H1 (cell line): ENCODE results near the gene MXI1. TPM values are rescaled to one million over a fixed set of nuclear protein-coding genes. Genes with fewer than 3 reads are reported as not detected.

Experiments
- CTCF ChIA-PET: fragments of 300-600 bp; sonication (Branson Sonifier 250); formaldehyde crosslinking; loops from one replicate; lab custom pipeline; 2021; ENCODE audit not compliant: partially characterized antibody; lab: Charles Lee
- POLR2A ChIA-PET: fragments of 300-600 bp; sonication (Branson Sonifier 250); formaldehyde crosslinking; loops from one replicate; lab custom pipeline; 2021; ENCODE audit warnings: inconsistent platforms; ENCODE audit not compliant: partially characterized antibody; lab: Charles Lee
- DNase-seq, 2 experiments: peaks; one replicate each; pipeline versions ENCODE4 v3.0.0 to v3.0.0-alpha.2; 2010 to 2022; ENCODE audit warnings: low spot score in 2 of 2, low read depth in 1 of 2, mixed read lengths in 1 of 2
- FAIRE-seq: peaks from 2 replicates; lab custom pipeline; 2011; peaks lifted over from hg19 to GRCh38; lab: Jason Lieb, UNC
- H2AFZ ChIP-seq: 2 replicates; pipeline ENCODE4 v1.8.1; 2012; ENCODE audit warnings: low read length, inconsistent platforms
- H2AK5ac ChIP-seq: 2 replicates; pipeline ENCODE4 v1.6.1; 2013; ENCODE audit warnings: low read depth, low read length
- H2BK120ac ChIP-seq: replicated peaks from 2 replicates; pipeline ENCODE3; 2013; ENCODE audit warnings: low read depth, low read length, inconsistent platforms
- H2BK12ac ChIP-seq: 2 replicates; pipeline ENCODE4 v1.6.1; 2013; ENCODE audit warnings: low read depth, low read length
- H2BK15ac ChIP-seq: 2 replicates; pipeline ENCODE4 v1.6.1; 2013; ENCODE audit warnings: low read length
- H2BK20ac ChIP-seq: 2 replicates; pipeline ENCODE4 v1.6.1; 2013; ENCODE audit warnings: low read length
- H2BK5ac ChIP-seq: 2 replicates; pipeline ENCODE4 v1.6.1; 2013; ENCODE audit warnings: low read depth, low read length
- H3K14ac ChIP-seq: 2 replicates; pipeline ENCODE4 v1.6.1; 2013; ENCODE audit warnings: inconsistent platforms; ENCODE audit not compliant: insufficient read length
- H3K18ac ChIP-seq: 2 replicates; pipeline ENCODE4 v1.6.1; 2013; ENCODE audit warnings: low read length; ENCODE audit errors: extremely low read depth
- H3K23ac ChIP-seq: 2 replicates; pipeline ENCODE4 v1.6.1; 2013; ENCODE audit warnings: inconsistent platforms; ENCODE audit not compliant: insufficient read length
- H3K23me2 ChIP-seq: 2 replicates; pipeline ENCODE4 v1.6.1; 2013; ENCODE audit warnings: low read depth, low read length
- H3K27ac ChIP-seq: 2 replicates; pipeline ENCODE4 v1.6.1; 2011; ENCODE audit warnings: low read depth, low read length, inconsistent platforms
- H3K27me3 ChIP-seq, 4 experiments: replicated peaks in 1 of 4; 1 replicate in 1 of 4; 2 replicates in 3 of 4; pipeline versions ENCODE4 v1.6.1 to v1.8.1; 2011 to 2013; ENCODE audit warnings: low read length in 3 of 4, mild to moderate bottlenecking in 3 of 4, inconsistent platforms in 2 of 4, mixed read lengths in 2 of 4, moderate library complexity in 1 of 4; ENCODE audit not compliant: control insufficient read depth in 3 of 4, insufficient read depth in 3 of 4; ENCODE audit errors: extremely low read depth in 1 of 4
- H3K36me3 ChIP-seq, 4 experiments: 2 replicates each; pipeline versions ENCODE4 v1.6.1 to v1.8.1; 2011 to 2013; ENCODE audit warnings: mild to moderate bottlenecking in 4 of 4, low read length in 3 of 4, moderate library complexity in 2 of 4, control low read depth in 1 of 4, inconsistent platforms in 1 of 4; ENCODE audit not compliant: insufficient read depth in 4 of 4, control insufficient read depth in 2 of 4
- H3K4ac ChIP-seq: replicated peaks from 2 replicates; pipeline ENCODE3; 2013; ENCODE audit warnings: low read length, low read depth, mixed read lengths, inconsistent platforms; ENCODE audit not compliant: insufficient read length
- H3K4me1 ChIP-seq, 4 experiments: replicated peaks in 1 of 4; 1 replicate in 1 of 4; 2 replicates in 3 of 4; pipeline versions ENCODE4 v1.6.1 to v1.8.1; 2011 to 2013; ENCODE audit warnings: low read length in 3 of 4, inconsistent platforms in 2 of 4, mixed read lengths in 1 of 4; ENCODE audit not compliant: insufficient read depth in 4 of 4, control insufficient read depth in 3 of 4
- H3K4me2 ChIP-seq, 2 experiments: 2 replicates each; pipeline versions ENCODE4 v1.6.1 to v1.8.1; 2011 to 2013; ENCODE audit warnings: low read depth in 2 of 2, low read length in 2 of 2, control low read depth in 1 of 2, inconsistent platforms in 1 of 2, mild to moderate bottlenecking in 1 of 2; ENCODE audit not compliant: insufficient read depth in 1 of 2
- H3K4me3 ChIP-seq, 4 experiments: fragments of 200-600, 300-600 bp in 1 of 4; sonication (generic), shearing (Covaris generic), sonication (Bioruptor Twin) in 1 of 4; 2 replicates each; pipeline versions ENCODE4 v1.5.1 to v1.8.1; 2011 to 2016; ENCODE audit warnings: low read length in 4 of 4, low read depth in 3 of 4, control low read depth in 2 of 4, inconsistent platforms in 2 of 4, mild to moderate bottlenecking in 2 of 4, mixed read lengths in 1 of 4, moderate library complexity in 1 of 4; ENCODE audit not compliant: insufficient read depth in 2 of 4; ENCODE audit errors: extremely low read depth in 1 of 4
- H3K56ac ChIP-seq: replicated peaks from 2 replicates; pipeline ENCODE3; 2013; ENCODE audit warnings: low read depth, mild to moderate bottlenecking, mixed read lengths, low read length, inconsistent platforms; ENCODE audit not compliant: insufficient read length
- H3K79me1 ChIP-seq: 2 replicates; pipeline ENCODE4 v1.6.1; 2013; ENCODE audit warnings: low read depth, low read length, control low read depth
- H3K79me2 ChIP-seq, 2 experiments: 2 replicates each; pipeline versions ENCODE4 v1.6.1 to v1.8.1; 2012 to 2013; ENCODE audit warnings: low read length in 2 of 2, mild to moderate bottlenecking in 2 of 2, inconsistent platforms in 1 of 2; ENCODE audit not compliant: insufficient read depth in 2 of 2, control insufficient read depth in 1 of 2
- H3K9ac ChIP-seq, 4 experiments: replicated peaks in 1 of 4; 1 replicate in 1 of 4; 2 replicates in 3 of 4; pipeline versions ENCODE4 v1.6.1 to v1.8.1; 2011 to 2013; ENCODE audit warnings: low read depth in 3 of 4, low read length in 3 of 4, control low read depth in 2 of 4, mild to moderate bottlenecking in 2 of 4, moderate library complexity in 2 of 4, inconsistent platforms in 1 of 4; ENCODE audit errors: extremely low read depth in 1 of 4
- H3K9me3 ChIP-seq, 2 experiments: 2 replicates each; pipeline versions ENCODE4 v1.6.1 to v1.8.1; 2012 to 2013; ENCODE audit warnings: mild to moderate bottlenecking in 2 of 2, moderate library complexity in 2 of 2, control low read depth in 1 of 2, inconsistent platforms in 1 of 2, low read depth in 1 of 2, low read length in 1 of 2, mixed read lengths in 1 of 2; ENCODE audit not compliant: insufficient read depth in 2 of 2
- H4K20me1 ChIP-seq, 2 experiments: replicated peaks in 1 of 2; 2 replicates each; pipeline versions ENCODE3 to v1.8.1; 2011 to 2013; ENCODE audit warnings: inconsistent platforms in 2 of 2, low read length in 2 of 2, mild to moderate bottlenecking in 1 of 2; ENCODE audit not compliant: insufficient read depth in 2 of 2, control insufficient read depth in 1 of 2
- H4K5ac ChIP-seq: 2 replicates; pipeline ENCODE4 v1.6.1; 2013; ENCODE audit warnings: low read length, low read depth, mixed read lengths, inconsistent platforms; ENCODE audit not compliant: insufficient read length
- H4K8ac ChIP-seq: 2 replicates; pipeline ENCODE4 v1.8.0; 2013; ENCODE audit warnings: mild to moderate bottlenecking, moderate library complexity, low read length, inconsistent platforms; ENCODE audit not compliant: insufficient read depth; ENCODE audit errors: extremely low read depth
- H4K91ac ChIP-seq: replicated peaks from 2 replicates; pipeline ENCODE3; 2013; ENCODE audit warnings: low read length, mixed read lengths, inconsistent platforms; ENCODE audit not compliant: insufficient read length
- BCL11A ChIP-seq, 2 experiments: IDR thresholded peaks; one replicate each; pipeline ENCODE4 v1.6.1; 2011; ENCODE audit warnings: low read depth in 2 of 2, low read length in 2 of 2, mild to moderate bottlenecking in 2 of 2
- CBX5 ChIP-seq: fragments of 300-800, 300-1000 bp; sonication (generic); IDR thresholded peaks from 2 replicates; pipeline ENCODE4 v1.7.1; 2016; ENCODE audit warnings: antibody characterized with exemption, low read length, low read depth
- CREB1 ChIP-seq: IDR thresholded peaks from 2 replicates; pipeline ENCODE4 v1.6.1; 2012; ENCODE audit warnings: inconsistent platforms
- E2F6 ChIP-seq: IDR thresholded peaks from 2 replicates; pipeline ENCODE4 v1.6.1; 2012; ENCODE audit warnings: inconsistent platforms
- HDAC6 ChIP-seq: IDR thresholded peaks from one replicate; pipeline ENCODE4 v1.7.1; 2012; ENCODE audit warnings: low read depth, mild to moderate bottlenecking, inconsistent platforms, low read length, moderate library complexity
- JUN ChIP-seq: IDR thresholded peaks from 2 replicates; pipeline ENCODE4 v1.6.1; 2011; ENCODE audit warnings: low read depth, mild to moderate bottlenecking, improper control_type of control experiment, low read length
- KDM5A ChIP-seq: fragments of 200-600 bp; IDR thresholded peaks from 2 replicates; pipeline ENCODE4 v1.7.1; 2012; ENCODE audit warnings: mild to moderate bottlenecking, low read length, inconsistent platforms, mixed read lengths
- MAFK ChIP-seq: IDR thresholded peaks from 2 replicates; pipeline ENCODE4 v1.6.1; 2012; ENCODE audit warnings: low read depth, mild to moderate bottlenecking, improper control_type of control experiment, low read length
- POLR2AphosphoS5 ChIP-seq: IDR thresholded peaks from 2 replicates; pipeline ENCODE4 v1.6.1; 2011; ENCODE audit warnings: low read depth, low read length
- SIRT6 ChIP-seq: IDR thresholded peaks from one replicate; pipeline ENCODE4 v1.7.1; 2012; ENCODE audit warnings: low read length, inconsistent platforms
- SP1 ChIP-seq: IDR thresholded peaks from 2 replicates; pipeline ENCODE4 v1.6.1; 2011; ENCODE audit warnings: low read depth, low read length
- TAF7 ChIP-seq: optimal IDR thresholded peaks from 2 replicates; pipeline ENCODE3; 2011; ENCODE audit warnings: low read depth, mild to moderate bottlenecking, inconsistent platforms, low read length, moderate library complexity, borderline replicate concordance
- WGBS, 2 experiments: shearing (Covaris generic) in 1 of 2; methylation state at CpG; one replicate each; pipeline versions ENCODE4 v1.1.6 to v1.1.7; 2013 to 2015; ENCODE audit warnings: low lambda C conversion rate in 2 of 2, mixed read lengths in 2 of 2, inconsistent platforms in 1 of 2, low coverage in 1 of 2, missing lambda C conversion rate in 1 of 2; ENCODE audit not compliant: insufficient replicate concordance in 2 of 2, insufficient coverage in 1 of 2, insufficient read length in 1 of 2; ENCODE audit errors: extremely low coverage in 1 of 2, missing lambda C conversion rate in 1 of 2; 5-methylcytosine and 5-hydroxymethylcytosine counted together
- polyA plus RNA-seq, 7 experiments: library from polyadenylated mRNA; depleted of rRNA in 3 of 7; stranded (reverse) in 5 of 7; unstranded in 2 of 7; fragments of >200 nt in 5 of 7; fragments of 200-250 nt in 2 of 7; gene quantifications; 1 replicate in 5 of 7; 2 replicates in 1 of 7; 4 replicates in 1 of 7; pipeline versions ENCODE4 v1.2.1 to v1.2.3, GENCODE V29; 2011 to 2013; ENCODE audit warnings: missing spikeins in 2 of 7, mixed read lengths in 2 of 7
- total RNA-seq: library from RNA; stranded (reverse); fragmentation: NEBNext Ultra II Directional; extraction: Animal tissue kit (Norgen Biotek cat#: 25700); gene quantifications from 2 replicates; pipeline ENCODE4 v1.2.1, GENCODE V29; 2021

The MXI1 gene
- total and polyA plus RNA-seq, 2 of the 8 experiments (the other 6 are each of a cell fraction or from before 2014, with no cell fraction given): 5.7 to 8.8 TPM

DNA sequence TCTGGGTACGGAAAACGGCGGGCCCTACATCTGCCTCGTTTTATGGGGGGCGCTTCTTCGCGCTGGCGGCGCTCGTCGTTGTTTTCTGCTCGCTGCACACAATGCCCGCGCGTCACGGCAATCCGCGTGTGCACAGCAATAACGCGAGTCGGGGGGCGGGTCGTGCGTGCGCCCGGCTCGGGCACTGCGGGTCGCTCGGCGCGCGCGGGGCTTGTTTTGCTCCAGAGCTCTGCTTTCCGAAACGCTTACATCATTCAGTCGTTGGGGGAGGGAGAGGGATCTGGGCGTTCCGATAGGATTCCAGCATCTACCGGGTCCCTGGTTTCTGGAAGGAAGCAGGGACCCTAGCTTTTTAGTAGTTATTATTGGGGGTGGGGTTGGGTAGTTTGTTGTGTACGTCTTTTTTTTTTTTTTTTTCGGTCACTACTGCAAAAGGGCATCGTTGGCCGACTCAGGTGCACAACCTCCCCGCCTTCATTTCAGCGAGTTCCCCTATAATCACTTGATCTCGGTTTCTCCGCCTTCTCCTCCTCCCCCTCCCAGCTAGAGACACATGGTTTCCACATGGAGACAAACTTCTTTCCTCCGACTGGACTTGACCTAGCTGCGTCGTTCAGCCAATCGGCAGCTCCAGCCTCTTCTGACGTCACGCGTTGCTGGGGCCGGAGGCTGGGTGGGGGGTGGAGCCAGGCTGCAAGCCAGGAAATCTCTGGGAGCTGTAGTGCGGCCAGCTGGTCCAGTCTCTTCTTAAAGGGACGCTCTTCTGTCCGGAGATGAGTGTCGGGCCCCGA is 3.5 kb downstream of the MXI1 start:
- H2BK20ac ChIP-seq: no peak overlapping the region
- no peak overlapping the region for H3K4ac ChIP-seq
- H3K56ac ChIP-seq: no peak overlapping the region
- peak overlapping the region; percentile 93; the same call in 1 of the 2 replicates for H2BK12ac ChIP-seq
- peak overlapping the region; percentile 100 for H3K4me2 ChIP-seq
- H3K9me3 ChIP-seq: no peaks in the 10 kb centered on the region
- no peak overlapping the region for H3K23ac ChIP-seq
- no peaks in the 10 kb centered on the region for H3K79me1 ChIP-seq
- ChIA-PET CTCF (interaction anchor here (0.6 to 14.0 kb wide), 9 partner anchors 12 to 326 kb away, joined by 3 to 333 read pairs (median 3); no protein-coding TSS in a partner anchor), POLR2A (interaction anchor here (0.5 to 8.5 kb wide), 16 partner anchors 10 to 287 kb away, joined by 3 to 121 read pairs (median 3); partner anchors contain the start of gene ADD3)
- no peak overlapping the region for H3K14ac ChIP-seq
- peak overlapping the region; percentile 87 for H2AFZ ChIP-seq
- peak overlapping the region; percentile 86; the same call in 1 of the 2 replicates for H3K18ac ChIP-seq
- FAIRE-seq: peak; percentile 87
- peak overlapping the region; percentile 73 to 80 (median 78) for H3K4me3 ChIP-seq
- H2BK15ac ChIP-seq: 0 out of 2 replicates have a peak overlapping the region, but pooled peaks have one; percentile 48
- H3K27ac ChIP-seq: peak overlapping the region; percentile 2; the same call in 1 of the 2 replicates
- no peak overlapping the region for H2AK5ac ChIP-seq
- no peak overlapping the region for H2BK120ac ChIP-seq
- peak overlapping the region; percentile 49 for H2BK5ac ChIP-seq
- peaks cover 26% of the 10 kb centered on the region for H3K23me2 ChIP-seq
- peak; percentile 93 to 97 for DNase-seq
- no peak overlapping the region for H4K5ac ChIP-seq
- H3K79me2 ChIP-seq: no peaks in the 10 kb centered on the region
- H4K8ac ChIP-seq: peak overlapping the region; percentile 93; the same call in 1 of the 2 replicates
- peaks cover 0 to 3% of the 10 kb centered on the region in 2 experiments for H4K20me1 ChIP-seq
- peaks cover 18 to 67% (median 49%) of the 10 kb centered on the region in 4 experiments for H3K27me3 ChIP-seq
- peak overlapping the region; percentile 76 to 81 (median 80) for H3K9ac ChIP-seq
- no peaks in the 10 kb centered on the region for H3K36me3 ChIP-seq
- H3K4me1 ChIP-seq: peaks cover 1 to 20% (median 14%) of the 10 kb centered on the region in 4 experiments; a peak in 6 of 7 replicates
- no peak overlapping the region for H4K91ac ChIP-seq
- 1% methylated on average over 59 of the region's 61 CpGs; no CpG with 5 or more reads in 1 of the 2 experiments for WGBS, 2 experiments
- TF ChIP-seq CBX5: no peak
- TF ChIP-seq CREB1: peak; percentile 97
- peak; percentile 85 for TF ChIP-seq SP1
- peak; percentile 66 for TF ChIP-seq E2F6
- TF ChIP-seq MAFK: no peak
- TF ChIP-seq HDAC6: no peak
- TF ChIP-seq JUN: no peak
- no peak for TF ChIP-seq SIRT6
- no peak for TF ChIP-seq KDM5A
- no peak for TF ChIP-seq TAF7
- TF ChIP-seq BCL11A (IDR thresholded peaks at IDR 0.05; ENCODE audit: low read depth in 2 of 2, low read length in 2 of 2): no peak
- peak; percentile 56; the same call in 1 of the 2 replicates for TF ChIP-seq POLR2AphosphoS5
